RPMI7951 (cell line): Measurements from ENCODE around the gene C5orf58. TPM values are rescaled to one million over a fixed set of nuclear protein-coding genes. Genes with fewer than 3 reads are reported as not detected.

Experiments
- DNase-seq: peaks from one replicate; pipeline ENCODE4 v3.0.0-alpha.2; 2012; ENCODE audit warnings: low read depth
- total RNA-seq: library from RNA; depleted of rRNA; stranded (reverse); fragments of >200 nt; shearing (Covaris generic); gene quantifications from 2 replicates; pipeline ENCODE4 v1.2.3, GENCODE V29; 2014

The C5orf58 gene
- total RNA-seq, 1 experiment from 2014 or later: not detected

DNA sequence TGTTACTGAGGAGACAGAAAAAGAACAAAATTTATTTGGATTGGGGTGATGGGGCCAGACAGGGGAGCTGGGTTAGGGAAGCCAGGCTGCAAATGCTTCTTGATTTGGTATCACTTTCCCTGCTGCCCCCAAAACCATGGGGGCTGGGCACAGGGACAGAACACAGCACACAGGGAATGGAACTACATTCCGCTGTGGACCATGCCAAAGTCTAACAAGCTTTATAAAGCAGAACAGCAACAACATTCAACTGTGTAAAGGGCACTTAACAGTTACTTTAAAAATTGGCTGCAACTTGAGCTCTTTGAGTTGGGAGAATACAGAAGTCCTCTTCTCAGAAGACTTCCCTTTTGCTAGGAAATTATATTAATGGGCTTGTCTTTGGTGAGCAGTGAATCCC, 23.8 kb downstream of the C5orf58 start:
- DNase-seq: no peak

DNA sequence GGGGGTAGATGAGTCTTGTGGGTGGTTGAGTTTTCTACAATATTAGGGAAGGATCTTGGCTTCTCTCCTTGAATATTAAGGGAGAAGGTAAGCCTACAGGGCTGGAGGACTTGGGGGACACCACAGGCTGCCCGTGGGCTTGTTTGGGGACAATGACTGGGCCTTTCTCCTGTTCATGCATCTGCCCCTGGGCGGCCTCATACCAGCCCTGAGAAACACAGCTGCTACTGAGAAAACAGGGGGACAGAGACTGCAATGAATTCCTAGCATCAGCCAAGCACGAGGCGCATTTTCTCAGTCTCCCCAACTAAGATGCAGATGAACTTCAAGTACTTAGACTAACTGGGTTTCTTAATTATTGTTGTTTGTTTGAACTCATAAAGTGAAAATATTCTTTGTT, 24.6 kb downstream of the C5orf58 start:
- no peak for DNase-seq

- no peak for DNase-seq
Measured at GRCh38 chr5:170261528-170262043, 28.8 kb downstream of the C5orf58 start.

DNA sequence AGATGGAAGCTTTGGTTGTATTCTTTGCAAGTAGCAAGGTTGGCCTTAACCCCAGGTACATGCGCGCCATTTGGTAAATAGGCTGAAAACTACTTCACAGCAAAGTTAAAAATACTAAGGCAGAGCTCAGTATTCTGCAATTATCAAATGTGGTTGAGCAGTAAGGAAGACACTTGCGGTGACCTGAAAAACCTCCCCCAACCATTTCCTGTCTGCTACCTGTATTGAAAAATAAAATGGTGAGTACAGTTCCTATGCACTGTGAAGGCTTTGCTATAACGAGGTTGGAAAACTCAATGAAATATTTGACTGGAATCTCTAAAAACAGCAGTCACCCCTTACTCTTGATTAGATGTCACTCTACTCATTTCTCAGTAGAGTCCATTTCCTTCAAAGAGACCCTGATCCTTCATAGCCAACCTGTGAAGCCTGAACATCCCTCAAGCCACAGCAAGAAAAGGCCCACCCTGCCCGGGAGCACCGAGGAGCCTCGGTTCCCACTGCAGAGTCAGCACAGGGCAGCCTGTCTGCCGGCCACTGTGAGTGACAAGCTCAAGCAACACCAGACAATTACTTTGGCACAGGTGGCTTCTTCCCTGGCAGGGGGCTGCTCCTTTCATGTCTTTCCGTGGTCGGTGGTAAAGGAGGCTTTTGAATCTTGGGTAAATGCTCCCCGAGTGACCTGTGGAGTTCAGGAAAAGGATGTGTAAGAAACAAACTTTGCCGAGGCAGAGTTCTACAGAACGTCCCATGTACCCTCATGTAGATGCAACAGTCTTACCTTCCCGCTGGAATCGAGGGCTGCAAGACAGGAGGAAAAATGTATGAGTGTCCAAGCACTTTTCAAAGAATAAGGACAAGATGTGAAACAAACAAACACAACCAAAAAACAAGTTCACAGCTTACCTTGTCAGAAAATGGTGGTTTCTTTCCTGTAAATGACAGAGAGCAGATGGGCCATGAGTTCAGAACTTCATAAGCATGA, 29.6 kb downstream of the C5orf58 start:
- DNase-seq: no peak

GRCh38 chr5:170263906-170264305, 31.1 kb downstream of the C5orf58 start:
- no peak for DNase-seq

DNA sequence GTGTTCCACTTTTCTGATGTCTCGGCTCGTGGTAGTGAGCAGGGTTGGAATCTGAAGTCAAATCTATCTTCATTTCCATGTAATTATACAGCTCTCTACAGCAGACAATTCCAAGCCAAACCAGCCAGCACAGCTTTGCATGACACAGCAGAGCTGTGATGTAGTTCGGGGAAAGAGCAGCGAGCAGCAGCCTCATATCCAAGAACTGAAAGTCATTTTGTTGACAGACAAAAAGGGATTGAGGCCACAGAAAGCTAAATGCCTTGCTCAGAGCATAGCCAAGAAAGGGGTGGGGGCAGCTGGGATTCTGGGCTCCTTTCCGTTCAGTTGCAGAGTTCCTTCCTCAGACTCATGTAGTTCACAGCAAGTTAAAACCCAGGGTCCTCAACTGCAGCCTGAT, 32.7 kb downstream of the C5orf58 start:
- no peak for DNase-seq

DNA sequence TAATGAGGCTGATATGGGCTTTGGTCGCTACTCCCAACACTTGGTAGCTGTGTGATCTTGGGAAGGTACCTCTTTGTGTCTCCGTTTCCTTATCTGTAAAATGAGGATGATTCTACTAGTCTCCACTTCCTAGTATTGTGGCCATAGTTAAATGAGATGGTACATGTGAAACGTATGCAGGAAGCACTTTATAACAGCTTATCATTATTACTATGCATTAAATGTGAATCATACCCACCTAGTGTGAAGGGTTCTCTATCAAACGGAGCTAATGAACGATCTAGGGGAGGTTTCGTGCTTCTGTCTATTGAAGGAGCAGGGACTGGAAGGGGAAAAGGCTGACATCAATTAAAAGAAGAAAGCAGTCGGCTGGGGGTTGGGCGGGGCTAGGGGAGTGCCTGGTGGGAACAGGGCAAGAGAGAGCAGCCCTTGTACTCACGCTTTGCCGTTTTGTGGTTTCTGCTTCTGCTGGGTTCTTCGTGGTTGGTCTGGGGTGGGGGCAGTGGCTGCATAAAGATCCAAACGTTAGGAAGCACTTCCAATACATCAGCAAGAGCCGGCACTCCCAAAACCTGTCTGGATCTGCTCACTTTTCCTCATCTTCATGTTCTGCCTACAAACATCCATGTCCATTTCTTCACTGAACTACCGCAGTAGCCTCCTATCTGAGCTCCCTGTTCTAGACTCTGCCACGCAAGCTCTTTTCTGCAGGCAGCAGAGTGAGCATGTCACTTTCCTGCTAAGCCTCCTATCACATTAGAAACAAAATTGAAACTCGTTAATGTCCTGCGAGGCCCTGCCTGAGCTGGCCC, 34.0 kb downstream of the C5orf58 start:
- DNase-seq: no peak

GRCh38 chr5:170267431-170268152, 34.8 kb downstream of the C5orf58 start:
- DNase-seq: peak; percentile 48

GRCh38 chr5:170268153-170268689, 35.4 kb downstream of the C5orf58 start:
- no peak for DNase-seq

- DNase-seq: no peak
Measured at GRCh38 chr5:170268884-170269283, 36.1 kb downstream of the C5orf58 start.

GRCh38 chr5:170269579-170269978, 36.8 kb downstream of the C5orf58 start:
- DNase-seq: peak; percentile 45

- no peak for DNase-seq
Measured at GRCh38 chr5:170270293-170271069, 37.7 kb downstream of the C5orf58 start.

DNA sequence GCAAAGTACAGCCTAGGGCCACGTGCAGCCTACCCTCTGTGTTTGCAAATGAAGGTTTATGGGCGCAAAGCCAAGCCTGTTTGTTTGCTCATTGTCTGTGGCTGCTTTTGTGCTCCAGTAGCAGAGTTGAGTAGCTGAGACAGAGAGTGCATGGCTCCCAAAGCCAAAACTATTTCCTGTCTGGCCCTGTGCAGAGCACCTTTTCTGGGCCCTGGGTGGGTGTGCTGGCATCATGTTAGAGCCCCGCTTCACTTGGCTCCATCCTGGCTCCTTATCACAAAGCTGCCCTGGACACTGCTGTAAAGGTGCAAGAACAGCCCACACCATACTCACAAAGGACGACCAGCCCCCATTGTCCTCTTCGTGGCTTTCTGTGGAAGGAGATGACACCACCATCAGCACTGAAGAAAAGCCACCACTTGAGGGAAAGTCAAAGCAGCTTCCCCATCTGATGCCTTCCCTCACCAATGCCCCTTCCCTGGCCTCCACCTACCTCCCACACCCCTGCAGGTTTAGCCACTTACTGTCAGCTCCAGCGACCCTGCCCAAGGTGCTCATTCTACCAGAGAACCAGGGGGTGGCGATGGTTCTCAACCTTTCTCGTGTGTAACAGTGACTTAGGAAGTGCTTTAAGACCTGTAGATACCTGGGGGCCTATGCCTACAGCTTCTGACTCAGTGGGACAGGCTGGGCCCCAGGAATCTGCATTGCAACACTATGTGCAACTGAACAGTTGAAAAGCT, 41.4 kb downstream of the C5orf58 start:
- no peak for DNase-seq

DNA sequence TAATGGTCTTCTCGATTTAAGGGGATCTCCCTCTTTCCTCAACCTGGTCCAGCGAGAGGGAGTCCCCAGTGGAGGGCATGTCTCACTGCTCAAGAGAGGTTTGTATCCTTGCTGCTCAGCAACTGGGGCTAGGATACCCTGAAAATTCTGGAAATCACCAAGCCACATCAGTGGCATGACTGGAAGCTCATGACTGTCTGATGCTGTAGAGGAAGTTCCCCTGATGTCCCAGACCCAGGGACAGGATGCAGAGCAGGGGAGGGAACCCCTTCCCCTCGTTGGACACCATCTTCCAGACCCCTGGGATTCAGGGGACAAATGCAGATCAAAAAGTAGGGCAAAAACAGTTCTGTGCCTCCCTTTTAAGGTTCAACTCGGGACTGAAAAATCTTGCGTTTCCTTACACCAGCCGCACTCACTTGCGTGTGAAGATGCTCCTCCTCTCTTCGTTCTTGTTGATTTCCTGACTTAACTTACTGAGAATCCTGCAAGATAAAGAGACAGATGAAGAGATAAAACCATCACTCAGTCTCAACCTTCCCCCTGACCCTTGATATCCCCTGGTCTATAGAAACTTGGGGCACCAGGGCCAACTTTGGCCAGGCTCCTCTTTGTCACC, 42.7 kb downstream of the C5orf58 start:
- DNase-seq: no peak

DNA sequence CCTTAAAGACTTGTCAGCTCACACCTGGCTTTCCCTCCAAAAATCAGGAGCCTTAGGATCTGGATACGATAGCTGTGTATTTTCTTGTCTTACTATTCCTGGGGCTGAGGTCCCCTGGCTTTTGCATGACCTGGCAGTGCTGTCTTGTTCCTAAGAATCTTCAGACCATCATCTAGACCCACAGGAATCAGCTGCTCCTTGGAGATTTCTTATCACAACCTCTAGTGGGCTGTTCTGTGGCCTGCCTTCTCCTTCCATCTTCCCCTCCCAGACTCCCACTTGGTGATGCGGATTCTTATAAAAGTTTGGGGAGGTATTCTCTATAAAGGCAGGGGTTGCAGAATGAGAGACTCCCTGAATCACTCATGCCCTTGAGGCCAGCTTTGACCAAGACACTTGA, 43.4 kb downstream of the C5orf58 start:
- no peak for DNase-seq

GRCh38 chr5:170277867-170278281, 45.1 kb downstream of the C5orf58 start:
- DNase-seq: no peak

DNA sequence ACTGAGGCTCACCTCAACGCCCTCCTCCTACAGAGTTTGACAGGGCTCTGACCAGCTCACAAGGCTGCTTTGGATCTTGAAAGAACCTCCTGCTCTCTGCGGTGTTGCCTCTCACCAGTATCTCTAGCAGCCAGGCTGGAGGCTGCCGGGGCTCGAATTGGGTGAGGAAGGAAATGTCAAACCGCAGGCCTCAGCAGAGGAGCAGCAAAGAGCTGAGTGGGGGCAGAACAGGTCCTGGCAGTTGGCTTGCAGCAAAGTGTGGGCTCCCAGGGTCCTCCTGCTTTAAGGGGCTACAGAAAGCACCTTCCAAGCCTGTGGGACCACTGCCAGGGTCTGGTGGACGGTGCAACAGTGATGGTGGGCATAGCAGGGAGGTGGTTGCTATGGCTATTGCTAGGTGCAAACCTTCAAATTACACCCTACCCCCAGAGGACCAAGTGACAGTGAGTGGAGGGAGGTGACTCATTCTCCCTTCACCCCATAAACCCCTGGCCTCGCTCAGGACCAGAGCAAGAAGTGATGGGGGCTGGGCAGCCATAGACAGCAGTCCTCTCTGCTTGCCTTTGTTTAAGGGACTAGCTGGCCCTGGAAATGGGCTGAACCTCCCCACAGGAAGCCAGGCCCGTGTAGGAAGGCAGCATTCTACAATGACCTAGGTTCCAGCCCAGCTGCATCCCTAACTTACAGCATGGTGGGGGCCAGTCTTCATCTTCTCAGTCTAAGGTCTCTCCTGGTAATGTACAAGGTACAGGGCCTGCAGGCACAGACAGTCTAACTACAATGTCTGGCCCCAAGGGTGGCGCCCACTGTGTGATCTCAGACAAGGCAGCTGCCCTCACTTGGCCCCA, 46.0 kb downstream of the C5orf58 start:
- no peak for DNase-seq

DNA sequence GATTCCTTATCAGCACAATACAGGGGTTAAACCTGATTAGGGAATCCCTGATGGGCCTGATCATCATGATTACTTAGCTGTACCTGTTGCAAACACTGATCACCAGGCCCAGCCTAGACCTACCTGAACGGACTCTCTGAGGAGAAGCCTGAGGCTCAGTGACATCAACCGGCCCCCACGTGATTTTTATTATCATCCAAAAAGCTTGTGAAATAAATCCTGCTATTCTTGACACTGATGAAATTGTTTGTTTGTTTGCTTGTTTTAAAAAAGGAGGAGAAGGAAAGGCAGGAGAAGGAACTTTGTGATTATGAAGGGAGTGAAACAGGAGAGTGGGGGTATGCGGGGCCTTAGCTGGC, 46.7 kb downstream of the C5orf58 start:
- DNase-seq: no peak
